Lower leg skin (tissue), 4 donors: ENCODE results near the gene ST3GAL5. TPM values are rescaled to one million over a fixed set of nuclear protein-coding genes. Genes with fewer than 3 reads are reported as not detected.
A peak's percentile ranks its signal among the peaks of the same experiment; 100 is the strongest.

Source experiments
- DNase-seq, 2 donors: peaks; one replicate each; pipeline ENCODE4 v3.0.0-alpha.2; 2019; ENCODE audit warnings: low spot score in 2 of 2
- H3K4me3 ChIP-seq: fragments of 200-600 bp; sonication (generic); 2 replicates; pipeline ENCODE4 v1.5.1; 2017; ENCODE audit warnings: mild to moderate bottlenecking, low read depth; ENCODE audit not compliant: poor library complexity, severe bottlenecking
- POLR2A ChIP-seq, 2 donors: fragments of 450-650 bp; IDR thresholded peaks; one replicate each; pipeline ENCODE4 v1.6.1; 2016 to 2017; ENCODE audit warnings: antibody characterized with exemption in 2 of 2, mild to moderate bottlenecking in 1 of 2, moderate library complexity in 1 of 2
- WGBS, 2 donors: methylation state at CpG; one replicate each; pipeline ENCODE4 v1.1.5; 2018; 5-methylcytosine and 5-hydroxymethylcytosine counted together
- intact Hi-C: fragments of 100-400 bp; cut with DNase I; formaldehyde crosslinking; loops from one replicate; pipeline ENCODE4 v1.15.0; 2023; ENCODE audit warnings: low total_unique reads
- total RNA-seq, 4 donors: library from RNA; depleted of rRNA; stranded (reverse); fragments of >200 nt; gene quantifications; one replicate each; pipeline ENCODE4 v1.1.0, GENCODE V29; 2016
- TF ChIP-seq, protein P1 (sequence below), 3 donors: fragments of 450-650 bp; IDR thresholded peaks; one replicate each; pipeline ENCODE4 v1.5.1; 2016; ENCODE audit warnings: antibody characterized with exemption in 3 of 3, mild to moderate bottlenecking in 3 of 3, moderate library complexity in 2 of 3

ST3GAL5 gene
- total RNA-seq, 4 donors from 2014 or later: 6.9 to 8.6 (median 8.1) TPM

- no peak overlapping the region for H3K4me3 ChIP-seq
- DNase-seq: peak; percentile 14 to 74
- WGBS, 2 donors: 75 to 76% methylated on average over 14 to 16 of the region's 16 CpGs
- TF ChIP-seq, protein P1, sequence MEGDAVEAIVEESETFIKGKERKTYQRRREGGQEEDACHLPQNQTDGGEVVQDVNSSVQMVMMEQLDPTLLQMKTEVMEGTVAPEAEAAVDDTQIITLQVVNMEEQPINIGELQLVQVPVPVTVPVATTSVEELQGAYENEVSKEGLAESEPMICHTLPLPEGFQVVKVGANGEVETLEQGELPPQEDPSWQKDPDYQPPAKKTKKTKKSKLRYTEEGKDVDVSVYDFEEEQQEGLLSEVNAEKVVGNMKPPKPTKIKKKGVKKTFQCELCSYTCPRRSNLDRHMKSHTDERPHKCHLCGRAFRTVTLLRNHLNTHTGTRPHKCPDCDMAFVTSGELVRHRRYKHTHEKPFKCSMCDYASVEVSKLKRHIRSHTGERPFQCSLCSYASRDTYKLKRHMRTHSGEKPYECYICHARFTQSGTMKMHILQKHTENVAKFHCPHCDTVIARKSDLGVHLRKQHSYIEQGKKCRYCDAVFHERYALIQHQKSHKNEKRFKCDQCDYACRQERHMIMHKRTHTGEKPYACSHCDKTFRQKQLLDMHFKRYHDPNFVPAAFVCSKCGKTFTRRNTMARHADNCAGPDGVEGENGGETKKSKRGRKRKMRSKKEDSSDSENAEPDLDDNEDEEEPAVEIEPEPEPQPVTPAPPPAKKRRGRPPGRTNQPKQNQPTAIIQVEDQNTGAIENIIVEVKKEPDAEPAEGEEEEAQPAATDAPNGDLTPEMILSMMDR (IDR thresholded peaks at IDR 0.05): no peak
- no peak for TF ChIP-seq POLR2A (IDR thresholded peaks at IDR 0.05)
- intact Hi-C loops: loop anchor here (10.0 kb wide), 2 partner anchors 56 to 166 kb away; partner anchors contain the start of gene ATOH8
Measured at GRCh38 chr2:85810371-85811179, 78.2 kb downstream of the ST3GAL5 start.

DNA sequence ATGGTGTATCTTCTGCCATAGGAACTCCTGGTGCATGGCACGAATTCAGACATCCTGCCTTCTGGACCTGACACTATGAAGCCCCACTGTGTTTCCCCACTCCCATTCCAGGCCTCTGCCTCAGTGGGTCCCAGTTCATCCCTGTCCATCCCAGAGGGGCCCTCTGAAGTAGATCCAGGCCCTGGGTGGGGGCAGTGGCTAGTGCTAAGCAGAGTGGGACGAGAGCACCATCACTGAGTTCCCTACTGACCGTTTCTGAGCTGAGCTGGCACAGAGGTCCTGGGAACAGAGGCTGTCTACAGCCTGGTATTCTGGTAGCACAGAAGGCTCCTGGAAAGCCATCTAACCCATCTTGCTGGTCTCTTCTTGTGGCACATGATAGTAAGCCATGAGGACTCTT, 81.0 kb downstream of the ST3GAL5 start:
- no peak overlapping the region for H3K4me3 ChIP-seq
- 88 to 100% methylated on average over 3 of the region's 3 CpGs for WGBS, 2 donors
- intact Hi-C loops: no loop called here
- TF ChIP-seq POLR2A (IDR thresholded peaks at IDR 0.05): no peak
- TF ChIP-seq, protein P1 (IDR thresholded peaks at IDR 0.05): no peak
- DNase-seq: peak in 1 of 2 donors; percentile 74

DNA sequence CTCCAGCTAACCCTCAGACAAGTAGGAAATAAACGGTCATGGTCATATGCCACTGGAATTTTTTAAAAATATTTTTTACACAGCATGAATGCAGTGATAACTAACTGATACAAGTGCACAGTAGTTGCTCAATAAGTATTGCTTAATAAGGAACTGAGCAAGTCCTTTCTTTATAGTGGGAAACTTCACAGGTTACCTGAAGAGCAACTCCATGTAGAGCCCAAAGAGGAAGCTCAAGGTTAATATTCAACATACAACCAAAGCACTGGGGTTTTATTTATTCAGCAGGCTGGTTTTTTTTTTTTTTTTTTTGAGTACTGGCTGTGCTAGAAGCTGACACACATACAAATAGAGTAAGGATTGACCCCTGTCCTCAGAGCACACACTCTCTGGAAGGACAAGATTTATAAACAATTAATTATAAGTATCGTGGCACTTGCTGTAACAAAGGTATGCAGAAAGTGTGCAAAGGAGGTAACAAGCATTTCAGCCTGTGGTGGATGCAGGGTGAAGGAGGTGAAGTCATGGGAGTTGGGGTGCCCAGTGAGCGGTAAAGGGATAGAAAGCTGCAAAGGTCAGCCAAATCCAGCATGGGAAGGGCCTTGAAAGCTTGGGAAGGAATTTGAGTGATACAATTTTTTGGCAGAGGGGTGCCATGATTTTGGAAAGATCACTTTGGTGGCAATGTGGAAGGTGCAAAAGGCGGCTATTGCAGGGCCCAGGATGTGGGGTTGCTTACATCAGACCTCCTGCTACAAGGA, 82.3 kb downstream of the ST3GAL5 start:
- DNase-seq: peak in 1 of 2 donors; percentile 67
- H3K4me3 ChIP-seq: no peak overlapping the region
- 94 to 98% methylated on average over 4 of the region's 4 CpGs for WGBS, 2 donors
- intact Hi-C loops: no loop called here
- TF ChIP-seq, protein P1 (IDR thresholded peaks at IDR 0.05): no peak
- no peak for TF ChIP-seq POLR2A (IDR thresholded peaks at IDR 0.05)

GRCh38 chr2:85804583-85804982, 84.2 kb downstream of the ST3GAL5 start:
- intact Hi-C loops: no loop called here

GRCh38 chr2:85803704-85804425, 84.9 kb downstream of the ST3GAL5 start:
- peak in 1 of 2 donors; percentile 58 for DNase-seq
- H3K4me3 ChIP-seq: no peak overlapping the region
- TF ChIP-seq POLR2A (IDR thresholded peaks at IDR 0.05): no peak
- TF ChIP-seq, protein P1 (IDR thresholded peaks at IDR 0.05): no peak
- WGBS, 2 donors: 79 to 83% methylated on average over 10 of the region's 10 CpGs
- intact Hi-C loops: no loop called here

More at GRCh38 chr2:85804583-85804982, 84.2 kb downstream of the ST3GAL5 start:
- 0 to 3% methylated on average over 1 of the region's 1 CpG for WGBS, 2 donors
- peak in 1 of 2 donors; percentile 66 for DNase-seq
- no peak overlapping the region for H3K4me3 ChIP-seq
- TF ChIP-seq POLR2A (IDR thresholded peaks at IDR 0.05): no peak
- TF ChIP-seq, protein P1 (IDR thresholded peaks at IDR 0.05): no peak
